ENCODE measurements around the gene C19orf44.
"Not testable (repeated sequence)": the region's sequence is repeated elsewhere in the genome, so short reads cannot be mapped to it uniquely, and the experiment has no call there.

C19orf44 gene

DNA sequence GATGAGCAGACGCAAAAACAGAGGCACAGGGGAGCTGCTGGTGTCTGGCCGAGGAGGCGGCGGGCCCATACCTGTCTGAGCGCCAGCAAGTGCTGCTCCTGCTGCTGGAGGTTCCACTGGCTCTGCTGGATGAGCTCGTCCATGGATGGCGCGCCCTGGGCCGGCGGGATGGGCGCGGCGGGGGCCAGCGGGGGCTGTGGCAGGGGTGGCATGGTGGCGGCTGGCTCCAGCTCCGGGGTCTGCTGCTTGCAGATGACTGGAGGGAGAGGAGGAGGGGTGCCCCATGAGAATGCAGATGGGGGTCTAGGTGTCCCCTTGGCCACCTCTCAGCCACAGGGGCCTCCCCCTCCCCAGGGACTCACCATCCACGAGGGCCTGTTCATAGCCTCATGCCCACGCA lies 39.2 kb downstream of the C19orf44 start:
- DNase-seq (ENCODE audit: low read depth in 2 of 2), result no peak

DNA sequence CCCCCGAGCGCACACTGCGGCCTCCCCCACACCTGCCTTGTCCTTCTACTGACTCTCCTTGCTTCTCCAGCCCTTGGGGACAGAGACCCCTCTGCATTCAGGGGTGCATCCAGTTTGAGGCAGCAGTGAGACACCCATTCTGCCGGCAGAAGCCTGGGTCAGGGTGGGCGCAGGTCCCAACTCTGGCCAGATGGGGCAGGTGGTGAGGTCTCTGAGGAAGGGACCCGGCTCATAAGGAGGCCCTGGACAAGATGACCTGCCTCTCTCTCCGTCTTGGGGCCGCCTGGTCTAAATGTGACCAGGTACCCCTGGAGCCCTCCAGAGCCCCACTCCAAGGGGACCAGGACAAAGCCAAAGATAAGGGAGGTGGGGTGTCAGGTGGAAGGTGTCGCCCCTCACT lies 39.9 kb downstream of the C19orf44 start:
- no peak for DNase-seq (ENCODE audit: low read depth in 2 of 2)

DNA sequence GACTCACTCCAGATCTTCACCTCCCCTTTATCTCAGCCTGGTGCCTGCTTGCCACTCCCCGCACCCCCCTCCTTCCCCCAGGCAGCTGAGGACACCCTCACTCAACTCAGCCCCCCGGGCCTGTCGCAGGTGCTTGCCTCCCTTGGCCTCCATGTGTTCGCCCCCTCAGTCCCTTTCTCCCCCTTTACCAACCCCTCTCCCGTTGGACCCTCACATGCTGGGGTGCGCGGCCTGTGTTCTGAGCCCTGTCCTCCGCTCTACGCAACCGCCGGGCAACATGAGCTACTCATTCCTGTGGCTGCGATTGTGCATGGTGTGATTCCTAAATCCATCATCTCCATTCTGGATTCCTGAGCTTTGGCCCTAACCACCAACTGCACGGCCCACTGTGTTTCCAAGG lies 40.9 kb downstream of the C19orf44 start:
- no peak for DNase-seq (ENCODE audit: low read depth in 2 of 2)

DNA sequence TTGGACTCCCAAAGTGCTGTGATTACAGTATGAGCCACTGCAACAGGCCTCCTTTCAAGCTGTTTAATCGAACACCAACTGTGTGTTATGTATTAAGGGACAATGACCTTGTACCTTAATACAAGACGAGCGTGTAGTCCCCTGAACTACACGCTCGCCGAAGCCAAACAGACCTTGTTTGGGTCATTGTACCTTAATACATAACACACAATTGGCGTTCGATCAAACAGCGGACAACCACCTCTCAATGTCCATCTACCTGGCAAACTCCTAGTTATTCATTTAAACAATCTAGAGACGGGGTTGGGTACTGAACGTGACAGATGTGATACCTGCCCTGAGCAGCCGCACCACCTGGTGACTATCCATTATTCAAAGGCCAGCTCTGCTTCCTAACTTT lies 44.8 kb downstream of the C19orf44 start:
- no peak for DNase-seq (ENCODE audit: low read depth in 2 of 2)

DNA sequence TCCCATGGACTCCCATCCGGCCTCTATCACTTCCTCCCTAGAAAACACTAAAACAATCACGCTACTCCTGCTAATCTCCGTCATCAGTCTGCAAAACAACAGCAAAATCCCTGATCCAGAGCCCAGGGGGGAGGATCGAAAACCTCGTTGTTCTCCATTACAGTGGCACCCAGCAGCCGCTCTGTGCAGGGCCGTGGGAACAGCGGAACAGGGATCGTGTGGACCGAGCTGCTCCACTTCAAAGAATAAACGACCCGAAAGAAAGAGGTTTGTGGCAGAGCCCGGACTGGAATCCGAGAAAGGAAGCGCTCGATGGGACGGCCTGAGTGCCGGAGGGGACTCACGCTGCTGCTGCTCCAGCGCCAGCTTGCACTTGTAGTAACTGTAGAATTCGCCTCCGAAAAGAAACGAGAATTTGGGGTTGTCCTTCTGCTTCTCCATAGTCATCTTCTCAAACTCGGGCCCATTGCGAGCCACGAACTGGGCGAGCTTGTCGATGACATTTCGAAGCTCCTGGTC lies 45.4 kb downstream of the C19orf44 start:
- no peak for DNase-seq (ENCODE audit: low read depth in 2 of 2)

DNA sequence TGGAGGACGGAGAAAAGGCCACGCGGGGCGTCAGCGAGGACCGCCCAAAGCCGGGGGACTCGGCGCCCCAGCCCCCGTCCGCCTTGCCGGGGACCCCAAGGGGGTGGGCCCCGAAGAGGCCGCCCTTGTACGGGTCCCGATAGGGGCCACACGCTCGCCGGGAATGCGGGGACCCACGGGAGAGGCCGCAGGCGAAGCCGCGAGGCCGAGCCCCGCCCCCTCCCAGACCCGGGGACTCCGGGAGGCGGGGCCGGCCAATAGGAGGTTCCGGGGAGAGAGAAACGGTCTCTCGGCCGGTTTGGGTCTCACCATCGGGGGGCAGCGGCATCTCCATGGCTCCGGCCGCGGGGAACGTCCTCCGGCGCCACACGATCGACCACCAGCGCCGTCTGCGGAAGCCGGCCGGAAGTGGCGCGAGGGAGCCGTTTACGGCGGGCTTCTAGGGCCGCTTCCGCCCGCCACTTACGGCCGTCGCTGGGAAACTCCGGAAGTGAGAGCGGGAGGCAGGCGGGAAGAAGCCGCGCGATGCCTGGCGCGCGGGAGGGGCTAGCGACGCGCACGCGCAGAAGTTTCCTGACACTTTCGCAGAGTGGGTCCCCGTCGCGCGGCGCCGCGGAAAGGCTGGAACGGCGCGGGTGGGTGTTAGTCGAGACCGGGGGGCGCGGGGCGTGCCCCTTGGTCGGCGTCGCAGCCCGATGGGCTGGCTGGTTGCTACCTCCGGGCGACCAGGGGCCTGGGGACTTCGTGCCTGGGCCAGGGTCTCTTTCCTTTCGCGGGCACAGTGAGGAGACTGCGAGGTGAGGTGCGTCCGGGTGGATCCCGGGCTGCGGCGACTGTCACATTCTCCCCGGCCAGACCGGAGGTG lies 46.1 kb downstream of the C19orf44 start, which contains the start of gene CHERP:
CHERP (minus strand) TSS at position 393 of the 865 bp plus-strand sequence; CDS start at position 334, 59 bp downstream.
- peak; percentile 87 to 88 for DNase-seq (ENCODE audit: low read depth in 2 of 2)

DNA sequence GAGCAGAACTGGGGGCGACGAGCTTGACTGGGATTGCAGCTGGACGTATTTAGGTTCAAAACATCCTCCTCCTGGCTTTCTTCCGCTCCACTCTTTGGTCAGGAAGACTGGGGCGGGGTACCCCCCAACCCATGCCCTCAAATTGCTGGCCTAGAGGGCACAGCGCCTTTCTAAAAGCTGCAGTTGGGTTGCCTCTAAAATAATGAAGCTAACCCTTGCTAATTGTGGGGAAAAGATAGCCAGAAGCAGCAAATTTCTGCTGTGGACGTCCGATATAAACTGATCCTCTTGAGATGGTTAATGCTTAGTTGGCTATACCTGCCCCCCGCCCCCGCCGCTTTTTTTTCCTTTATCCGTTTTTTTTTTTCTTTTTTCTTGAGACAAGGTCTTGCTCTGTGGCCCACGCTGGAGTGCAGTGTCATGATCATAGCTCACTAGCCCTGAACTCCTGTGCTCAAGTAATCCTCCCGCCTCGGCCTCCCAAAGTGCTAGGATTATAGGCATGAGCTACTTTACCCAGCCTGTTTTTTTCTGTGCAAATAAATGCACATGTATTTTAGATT lies 46.8 kb downstream of the C19orf44 start:
- DNase-seq (ENCODE audit: low read depth in 2 of 2), result no peak

DNA sequence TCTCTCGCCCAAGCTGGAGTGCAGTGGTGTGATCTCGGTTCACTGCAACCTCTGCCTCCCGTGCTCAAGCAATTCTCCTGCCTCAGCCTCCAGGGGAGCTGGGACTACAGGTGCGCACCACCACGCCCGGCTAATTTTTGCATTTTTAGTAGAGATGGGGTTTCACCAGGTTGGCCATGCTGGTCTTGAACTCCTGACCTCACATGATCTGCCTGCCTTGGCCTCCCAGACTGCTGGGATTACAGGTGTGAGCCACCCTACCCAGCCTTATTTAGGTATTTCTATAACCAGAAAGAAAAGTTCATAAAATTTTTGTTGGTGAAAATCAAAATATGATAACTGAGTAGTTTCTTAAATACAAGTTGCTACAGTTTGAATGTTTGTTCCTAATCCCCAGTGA lies 47.5 kb downstream of the C19orf44 start:
- DNase-seq (ENCODE audit: low read depth in 2 of 2), result not testable (repeated sequence)

DNA sequence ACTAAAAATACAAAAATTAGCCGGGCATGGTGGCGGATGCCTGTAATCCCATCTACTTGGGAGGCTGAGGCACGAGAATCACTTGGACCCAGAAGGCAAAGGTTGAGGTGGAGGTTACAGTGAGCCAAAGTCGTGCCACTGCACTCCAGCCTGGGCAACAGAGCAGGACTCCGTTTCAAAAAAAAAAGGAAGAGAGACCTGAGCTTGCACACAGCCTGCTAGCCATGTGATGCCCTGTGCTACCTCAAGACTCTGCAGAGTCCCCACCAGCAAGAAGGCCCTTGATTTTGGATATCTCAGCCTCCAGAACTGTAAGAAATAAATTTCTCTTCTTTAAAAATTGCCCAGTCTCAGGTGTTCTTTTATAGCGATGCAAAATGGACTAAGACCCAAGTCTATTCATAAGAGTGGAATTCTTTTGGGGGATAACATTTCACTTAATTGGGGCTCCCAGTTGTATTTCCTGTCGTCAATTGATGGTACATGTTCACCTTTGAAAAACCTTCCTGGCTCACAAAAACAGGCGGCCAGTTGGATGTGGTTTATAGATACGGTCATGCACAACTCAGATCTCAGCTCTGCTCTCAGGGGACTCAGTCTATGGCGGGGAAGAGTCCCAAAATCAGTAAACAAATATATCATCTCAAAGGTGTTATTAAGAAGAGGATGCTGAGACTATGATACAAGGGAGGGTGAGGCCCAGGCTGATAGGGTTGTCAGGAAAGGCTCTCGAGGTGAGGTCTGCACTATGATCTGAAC lies 48.5 kb downstream of the C19orf44 start:
- no peak for DNase-seq (ENCODE audit: low read depth in 2 of 2)

DNA sequence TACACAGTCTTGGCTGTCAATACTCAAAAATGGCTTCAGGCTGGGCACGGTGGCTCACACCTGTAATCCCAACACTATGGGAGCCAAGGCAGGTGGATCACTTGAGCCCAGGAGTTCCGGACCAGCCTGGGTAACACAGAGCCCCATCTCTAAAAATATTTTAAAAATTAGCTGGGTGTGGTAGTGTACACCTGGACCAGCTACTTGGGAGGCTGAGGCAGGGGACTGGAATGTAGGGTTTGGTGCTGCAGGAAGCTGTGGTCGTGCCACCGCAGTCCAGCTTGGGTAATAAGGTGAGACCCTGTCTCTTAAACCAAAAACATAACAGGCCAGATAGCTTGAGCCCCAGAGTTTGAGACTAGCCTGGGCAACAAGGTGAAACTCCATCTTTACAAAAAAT lies 52.8 kb downstream of the C19orf44 start:
- DNase-seq (ENCODE audit: low read depth in 2 of 2), result no peak

DNA sequence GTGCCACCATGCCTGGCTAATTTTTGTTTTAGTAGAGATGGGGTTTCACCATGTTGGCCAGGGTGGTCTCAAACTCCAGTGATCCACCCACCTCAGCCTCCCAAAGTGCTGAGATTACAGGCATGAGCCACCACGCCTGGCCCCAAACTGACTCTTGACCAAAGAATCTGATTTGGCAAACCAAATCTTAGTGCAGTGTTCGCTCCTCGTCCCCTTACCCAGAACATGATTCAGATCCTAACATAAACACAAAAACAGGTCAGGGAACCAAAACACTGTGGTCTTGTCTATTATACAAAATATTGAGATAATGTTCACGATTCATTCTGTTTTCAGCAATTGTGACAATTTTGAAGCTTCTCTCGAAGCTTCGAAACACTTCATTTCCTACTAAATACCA lies 55.7 kb downstream of the C19orf44 start:
- DNase-seq (ENCODE audit: low read depth in 2 of 2), result not testable (repeated sequence)

DNA sequence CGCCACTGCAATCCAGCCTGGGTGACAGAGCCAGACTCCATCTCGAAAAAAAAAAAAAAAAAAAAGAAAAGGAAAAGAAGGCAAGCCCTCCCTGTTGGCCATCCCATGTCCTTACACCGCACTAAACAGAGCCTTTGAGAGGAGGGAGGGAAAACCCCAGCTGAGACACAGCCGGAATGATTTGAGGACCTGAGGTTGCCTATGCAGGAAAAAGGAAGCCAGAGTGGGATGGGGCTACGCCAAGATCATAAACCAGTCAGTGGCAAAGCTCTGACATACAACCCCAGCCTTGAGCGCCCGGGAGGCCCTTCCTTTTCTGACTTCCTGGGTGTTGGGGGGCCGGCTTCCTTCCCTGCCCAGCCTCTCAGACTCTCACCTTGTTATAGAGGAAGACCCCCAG lies 58.6 kb downstream of the C19orf44 start:
- no peak for DNase-seq (ENCODE audit: low read depth in 2 of 2)

DNA sequence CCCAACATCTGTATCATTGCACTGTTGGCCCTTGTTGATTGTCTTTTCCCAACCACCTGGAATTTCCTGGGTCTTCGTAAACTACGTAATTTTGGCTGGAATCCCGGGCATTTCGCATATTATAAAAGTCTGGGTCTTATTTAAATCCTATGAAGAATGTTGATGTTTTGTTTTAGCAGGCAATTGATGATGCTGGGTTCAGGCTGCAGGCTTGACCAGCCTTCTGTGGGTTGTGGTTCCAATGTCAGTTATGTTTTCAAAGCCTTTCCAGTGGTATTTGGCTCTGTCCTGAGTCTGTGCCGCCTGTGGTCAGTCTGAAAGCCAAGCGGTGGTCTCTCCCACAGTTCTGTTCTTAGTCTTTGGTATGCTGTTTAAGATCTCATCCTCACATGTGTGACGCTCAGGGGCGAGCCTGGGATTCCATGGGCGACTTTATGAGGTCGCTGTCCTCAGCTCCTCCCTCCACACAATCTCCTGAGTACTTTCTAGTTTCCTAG lies 63.6 kb downstream of the C19orf44 start:
- DNase-seq (ENCODE audit: low read depth in 2 of 2), result no peak

DNA sequence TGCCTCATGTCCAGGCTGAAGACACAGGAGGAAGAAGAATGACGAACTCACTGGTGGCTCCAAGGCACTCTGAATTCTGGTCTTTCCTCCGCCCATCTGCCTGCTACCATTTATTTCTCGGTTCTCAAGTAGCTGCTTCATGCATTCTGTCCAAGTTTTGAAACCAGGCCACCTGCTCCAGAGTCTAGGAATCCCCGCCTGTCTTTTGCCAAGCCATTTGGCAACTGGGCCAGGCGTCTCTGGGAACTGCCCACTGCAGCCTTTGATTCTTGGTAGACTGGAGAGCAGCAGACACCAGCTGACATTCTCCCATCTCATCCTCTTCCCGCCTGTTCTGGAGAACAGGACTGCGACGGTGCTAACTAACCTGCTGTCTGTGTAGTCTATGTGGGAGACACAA lies 65.2 kb downstream of the C19orf44 start:
- no peak for DNase-seq (ENCODE audit: low read depth in 2 of 2)

DNA sequence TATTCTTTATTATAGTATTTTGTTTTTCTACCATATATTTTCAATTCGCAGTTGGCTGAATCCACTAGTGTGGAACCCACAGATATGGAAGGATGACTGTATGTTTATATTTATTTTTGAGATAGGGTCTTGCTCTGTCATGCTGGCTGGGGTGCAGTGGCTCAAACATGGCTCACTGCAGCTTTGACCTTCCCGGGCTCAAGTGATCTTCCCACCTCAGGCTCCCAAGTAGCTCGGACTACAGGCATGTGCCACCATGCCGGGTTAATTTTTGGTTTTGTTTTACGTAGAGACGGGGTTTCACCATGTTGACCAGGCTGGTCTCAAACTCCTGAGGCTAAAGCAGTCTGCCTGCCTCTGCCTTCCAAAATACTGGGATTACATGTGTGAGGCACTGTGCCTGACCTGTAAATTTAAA lies 66.4 kb downstream of the C19orf44 start:
- no peak for DNase-seq (ENCODE audit: low read depth in 2 of 2)

DNA sequence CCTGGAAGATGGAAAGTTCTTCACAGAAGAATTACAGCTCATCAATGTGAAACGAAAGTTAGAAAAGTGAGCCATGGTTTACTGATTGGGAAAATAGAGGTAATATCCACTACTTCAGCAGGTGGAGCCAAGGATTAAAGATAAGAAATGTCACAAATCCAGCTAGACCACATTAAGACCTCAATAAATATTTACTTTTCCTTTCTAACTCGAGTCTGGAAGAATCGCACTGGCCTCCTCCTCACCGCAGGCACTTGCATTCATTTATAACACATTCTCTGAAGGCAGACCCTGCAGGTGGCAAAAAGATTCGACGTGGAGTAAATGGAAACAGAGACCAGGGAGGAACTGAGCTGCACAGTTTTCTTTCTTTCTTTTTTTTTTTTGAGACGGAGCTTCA lies 68.6 kb downstream of the C19orf44 start:
- no peak for DNase-seq (ENCODE audit: low read depth in 2 of 2)

DNA sequence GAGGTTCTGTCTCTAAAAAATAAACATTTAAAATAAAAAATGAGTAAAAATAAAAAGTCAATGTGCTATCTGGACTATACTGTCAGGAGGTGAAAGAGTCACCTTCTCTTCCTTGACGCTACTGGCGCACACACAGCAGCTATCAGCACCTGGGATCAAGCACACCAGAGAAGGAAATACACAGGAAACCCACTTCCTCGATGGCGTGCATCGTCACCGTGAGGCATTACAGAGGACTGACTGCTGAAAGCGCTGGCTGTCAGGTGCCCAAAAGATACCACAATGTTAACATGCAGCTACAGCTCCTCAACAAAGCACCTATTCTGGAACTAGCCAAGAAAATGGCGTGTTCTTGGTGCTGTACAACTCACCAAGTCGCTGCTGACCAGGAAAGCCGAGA lies 70.0 kb downstream of the C19orf44 start:
- DNase-seq (ENCODE audit: low read depth in 2 of 2), result peak in 1 of 2 donors; percentile 24

DNA sequence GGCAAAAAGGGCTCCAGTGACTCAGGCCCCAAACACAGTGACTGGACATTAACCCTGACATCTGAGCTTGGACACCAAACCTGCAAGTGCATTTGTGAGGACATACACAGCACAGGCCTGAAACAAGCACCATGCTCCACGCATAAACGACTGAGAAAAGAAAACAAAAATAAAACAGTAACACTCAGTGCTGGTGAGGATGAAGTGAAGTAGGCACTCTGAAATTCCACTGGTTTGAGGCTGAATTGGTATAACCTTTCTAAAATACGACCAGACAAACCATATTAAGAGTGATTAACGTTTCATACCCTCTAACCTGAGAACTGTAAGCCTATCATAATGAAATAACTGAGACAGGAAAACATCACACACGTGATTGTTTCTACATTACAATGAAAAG lies 70.5 kb downstream of the C19orf44 start:
- DNase-seq (ENCODE audit: low read depth in 2 of 2), result no peak

DNA sequence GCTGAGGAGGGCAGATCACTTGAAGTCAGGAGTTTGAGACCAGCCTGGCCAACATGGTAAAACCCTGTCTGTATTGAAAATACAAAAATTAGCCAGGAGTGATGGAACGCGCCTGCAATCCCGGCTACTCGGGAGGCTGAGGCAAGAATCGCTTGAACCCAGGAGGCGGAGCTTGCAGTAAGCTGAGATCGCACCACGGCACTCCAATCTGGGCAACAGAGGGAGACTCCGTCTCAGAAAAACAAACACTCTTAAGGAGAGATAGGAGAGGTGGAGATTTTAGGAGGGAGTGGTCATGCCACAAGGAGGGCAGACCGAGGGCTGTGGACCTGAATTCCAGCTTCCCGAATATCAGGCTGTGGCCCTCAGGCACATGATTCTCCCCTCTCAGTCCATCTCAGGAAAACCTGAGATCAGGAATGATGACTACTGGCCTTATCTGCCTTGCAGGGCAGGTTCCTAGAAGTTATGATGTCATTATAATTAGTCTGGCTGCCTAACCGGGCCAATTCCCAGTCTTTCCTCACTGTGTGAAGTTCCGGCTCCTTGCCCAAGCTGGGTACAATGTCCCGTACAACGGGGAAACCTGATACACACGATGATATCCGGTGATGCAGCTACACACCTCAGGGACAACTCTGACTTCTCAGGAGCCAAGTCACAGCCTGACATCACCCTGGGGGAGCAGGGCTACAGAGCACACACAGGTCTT lies 73.6 kb downstream of the C19orf44 start:
- DNase-seq (ENCODE audit: low read depth in 2 of 2), result no peak
